ENCODE measurements around the gene SMG7. TPM values are rescaled to one million over a fixed set of nuclear protein-coding genes. Genes with fewer than 3 reads are reported as not detected.

Gene SMG7
- polyA plus RNA-seq, 2 of the 4 experiments (the other 2 are of a cell fraction): 27.2 to 51.3 TPM

- TF ChIP-seq, protein P1, sequence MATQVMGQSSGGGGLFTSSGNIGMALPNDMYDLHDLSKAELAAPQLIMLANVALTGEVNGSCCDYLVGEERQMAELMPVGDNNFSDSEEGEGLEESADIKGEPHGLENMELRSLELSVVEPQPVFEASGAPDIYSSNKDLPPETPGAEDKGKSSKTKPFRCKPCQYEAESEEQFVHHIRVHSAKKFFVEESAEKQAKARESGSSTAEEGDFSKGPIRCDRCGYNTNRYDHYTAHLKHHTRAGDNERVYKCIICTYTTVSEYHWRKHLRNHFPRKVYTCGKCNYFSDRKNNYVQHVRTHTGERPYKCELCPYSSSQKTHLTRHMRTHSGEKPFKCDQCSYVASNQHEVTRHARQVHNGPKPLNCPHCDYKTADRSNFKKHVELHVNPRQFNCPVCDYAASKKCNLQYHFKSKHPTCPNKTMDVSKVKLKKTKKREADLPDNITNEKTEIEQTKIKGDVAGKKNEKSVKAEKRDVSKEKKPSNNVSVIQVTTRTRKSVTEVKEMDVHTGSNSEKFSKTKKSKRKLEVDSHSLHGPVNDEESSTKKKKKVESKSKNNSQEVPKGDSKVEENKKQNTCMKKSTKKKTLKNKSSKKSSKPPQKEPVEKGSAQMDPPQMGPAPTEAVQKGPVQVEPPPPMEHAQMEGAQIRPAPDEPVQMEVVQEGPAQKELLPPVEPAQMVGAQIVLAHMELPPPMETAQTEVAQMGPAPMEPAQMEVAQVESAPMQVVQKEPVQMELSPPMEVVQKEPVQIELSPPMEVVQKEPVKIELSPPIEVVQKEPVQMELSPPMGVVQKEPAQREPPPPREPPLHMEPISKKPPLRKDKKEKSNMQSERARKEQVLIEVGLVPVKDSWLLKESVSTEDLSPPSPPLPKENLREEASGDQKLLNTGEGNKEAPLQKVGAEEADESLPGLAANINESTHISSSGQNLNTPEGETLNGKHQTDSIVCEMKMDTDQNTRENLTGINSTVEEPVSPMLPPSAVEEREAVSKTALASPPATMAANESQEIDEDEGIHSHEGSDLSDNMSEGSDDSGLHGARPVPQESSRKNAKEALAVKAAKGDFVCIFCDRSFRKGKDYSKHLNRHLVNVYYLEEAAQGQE (IDR thresholded peaks at IDR 0.05): no peak
- TF ChIP-seq PHF8 (IDR thresholded peaks at IDR 0.05; ENCODE audit: borderline replicate concordance, low read depth) (no peak), ZSCAN20 (CRISPR knock-in tag; IDR thresholded peaks at IDR 0.05) (no peak), USF2 (IDR thresholded peaks at IDR 0.05) (no peak), MAFK (IDR thresholded peaks at IDR 0.05; ENCODE audit: partially characterized antibody) (no peak), CEBPB (IDR thresholded peaks at IDR 0.05) (no peak)
Observed at GRCh38 chr1:183589384-183589783, 117.1 kb downstream of the SMG7 start (continued).

DNA sequence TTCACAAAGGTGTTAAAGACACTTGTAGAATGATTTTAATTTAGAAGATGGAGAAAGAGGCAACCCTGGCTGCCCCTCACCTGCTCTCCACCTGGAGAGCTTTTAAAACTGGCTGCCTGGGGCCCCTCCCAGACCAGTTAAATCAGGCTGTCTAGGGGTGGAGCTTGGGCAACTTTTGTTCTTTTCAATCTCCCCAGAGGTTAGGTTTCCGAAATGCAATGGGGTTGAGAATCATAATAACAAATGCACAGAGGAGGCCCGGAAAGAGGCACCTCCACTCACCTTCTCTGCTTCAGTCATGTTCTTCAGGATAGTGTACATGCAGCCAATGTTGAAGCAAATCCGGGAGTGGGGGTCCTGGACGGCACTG is 117.6 kb downstream of the SMG7 start:
- DNase-seq (ENCODE audit: low read depth in 1 of 2, low spot score in 1 of 2) (no peak), ATAC-seq (no peak), FAIRE-seq (no peak)
- POLR2A ChIA-PET: no interaction called here
- H3K4me1 ChIP-seq: peaks cover 7% of the 10 kb centered on the region; the same call in 2 of the 3 replicates
- CTCF ChIA-PET: interaction anchor here (2.4 kb wide), 1 partner anchor 9 kb away, joined by 12 read pairs; no protein-coding TSS in a partner anchor
- WGBS (ENCODE audit: missing lambda C conversion rate): 59% methylated on average over 4 of the region's 4 CpGs
- TF ChIP-seq RCOR1 (IDR thresholded peaks at IDR 0.05; ENCODE audit: low read depth, low read length) (no peak), BCL3 (IDR thresholded peaks at IDR 0.05) (no peak), JUN (IDR thresholded peaks at IDR 0.05) (no peak), CTCF (IDR thresholded peaks at IDR 0.05) (no peak), PBX3 (IDR thresholded peaks at IDR 0.05) (no peak), USF2 (IDR thresholded peaks at IDR 0.05) (no peak)
- H3K4me2 ChIP-seq: no peak overlapping the region
- H3K9me3 ChIP-seq: no peaks in the 10 kb centered on the region
- H3K4me3 ChIP-seq: no peak overlapping the region
- H3K27ac ChIP-seq: 0 out of 6 replicates have a peak overlapping the region, but pooled peaks of 1 of the 2 experiments have one; percentile 13
